SU-DHL-6 (cell line): ENCODE results near the gene LGR6.

ENCODE experiments used
- H2AFZ ChIP-seq: fragments of 200-600 bp; sonication (generic); 2 replicates; pipeline ENCODE4 v1.6.1; 2014; ENCODE audit warnings: low read depth, mild to moderate bottlenecking, moderate library complexity, mixed read lengths, antibody characterized with exemption, low read length; ENCODE audit not compliant: severe bottlenecking
- H3F3A ChIP-seq: fragments of 200-600 bp; shearing (Covaris generic); 2 replicates; pipeline ENCODE4 v1.6.0; 2016; ENCODE audit warnings: antibody characterized with exemption, mild to moderate bottlenecking; ENCODE audit not compliant: insufficient read depth
- H3K27ac ChIP-seq: fragments of 200-600 bp; sonication (generic); 2 replicates; pipeline ENCODE4 v1.5.1; 2016; ENCODE audit warnings: low read depth, mild to moderate bottlenecking, low read length, moderate library complexity, mixed read lengths
- H3K27me3 ChIP-seq: fragments of 200-600 bp; sonication (generic), shearing (Covaris generic); 2 replicates; pipeline ENCODE4 v1.6.0; 2014; ENCODE audit warnings: mild to moderate bottlenecking, low read length
- H3K36me3 ChIP-seq: fragments of 200-600 bp; sonication (generic); 2 replicates; pipeline ENCODE4 v1.6.1; 2014; ENCODE audit warnings: mild to moderate bottlenecking, low read length, mixed read lengths
- H3K4me2 ChIP-seq: fragments of 300-600, 200-600 bp; shearing (Covaris generic), sonication (generic); 2 replicates; pipeline ENCODE4 v1.6.0; 2014; ENCODE audit warnings: low read length, low read depth, mild to moderate bottlenecking; ENCODE audit not compliant: poor library complexity, severe bottlenecking
- H3K4me3 ChIP-seq: fragments of 200-600 bp; sonication (generic); 2 replicates; pipeline ENCODE4 v1.5.1; 2014; ENCODE audit warnings: antibody characterized with exemption, low read length, mild to moderate bottlenecking, mixed read lengths; ENCODE audit not compliant: insufficient read depth, poor library complexity, severe bottlenecking
- H3K79me2 ChIP-seq: fragments of 200-600 bp; sonication (generic); 2 replicates; pipeline ENCODE4 v1.6.1; 2014; ENCODE audit warnings: mild to moderate bottlenecking, low read length, moderate library complexity; ENCODE audit not compliant: insufficient read depth
- H3K9ac ChIP-seq: fragments of 200-600 bp; sonication (generic); 2 replicates; pipeline ENCODE4 v1.7.0; 2014; ENCODE audit warnings: mild to moderate bottlenecking, low read length
- H3K9me2 ChIP-seq: fragments of 200-600 bp; sonication (generic); replicated peaks from 2 replicates; pipeline ENCODE4 v1.6.1; 2014; ENCODE audit warnings: low read length; ENCODE audit not compliant: insufficient read depth
- H3K9me3 ChIP-seq: fragments of 200-600 bp; sonication (generic); 2 replicates; pipeline ENCODE4 v1.6.1; 2014; ENCODE audit warnings: low read length, mixed read lengths; ENCODE audit not compliant: insufficient read depth
- H4K20me1 ChIP-seq: fragments of 200-600 bp; sonication (generic); 2 replicates; pipeline ENCODE4 v1.6.1; 2014; ENCODE audit warnings: low read depth, mild to moderate bottlenecking, antibody characterized with exemption, low read length, moderate library complexity, mixed read lengths
- EZH2phosphoT487 ChIP-seq: fragments of 200-600 bp; sonication (generic), shearing (Covaris generic); conservative IDR thresholded peaks from 2 replicates; pipeline ENCODE4 v1.6.1; 2018; ENCODE audit warnings: mild to moderate bottlenecking, antibody characterized with exemption, low read length, moderate library complexity, mixed read lengths
- TF ChIP-seq, protein P1 (sequence below): fragments of 200-600 bp; sonication (generic); IDR thresholded peaks from one replicate; pipeline ENCODE4 v1.5.1; 2017; ENCODE audit warnings: antibody characterized with exemption, mild to moderate bottlenecking, low read length, moderate library complexity; ENCODE audit not compliant: insufficient read depth, poor library complexity, severe bottlenecking

Gene LGR6

DNA sequence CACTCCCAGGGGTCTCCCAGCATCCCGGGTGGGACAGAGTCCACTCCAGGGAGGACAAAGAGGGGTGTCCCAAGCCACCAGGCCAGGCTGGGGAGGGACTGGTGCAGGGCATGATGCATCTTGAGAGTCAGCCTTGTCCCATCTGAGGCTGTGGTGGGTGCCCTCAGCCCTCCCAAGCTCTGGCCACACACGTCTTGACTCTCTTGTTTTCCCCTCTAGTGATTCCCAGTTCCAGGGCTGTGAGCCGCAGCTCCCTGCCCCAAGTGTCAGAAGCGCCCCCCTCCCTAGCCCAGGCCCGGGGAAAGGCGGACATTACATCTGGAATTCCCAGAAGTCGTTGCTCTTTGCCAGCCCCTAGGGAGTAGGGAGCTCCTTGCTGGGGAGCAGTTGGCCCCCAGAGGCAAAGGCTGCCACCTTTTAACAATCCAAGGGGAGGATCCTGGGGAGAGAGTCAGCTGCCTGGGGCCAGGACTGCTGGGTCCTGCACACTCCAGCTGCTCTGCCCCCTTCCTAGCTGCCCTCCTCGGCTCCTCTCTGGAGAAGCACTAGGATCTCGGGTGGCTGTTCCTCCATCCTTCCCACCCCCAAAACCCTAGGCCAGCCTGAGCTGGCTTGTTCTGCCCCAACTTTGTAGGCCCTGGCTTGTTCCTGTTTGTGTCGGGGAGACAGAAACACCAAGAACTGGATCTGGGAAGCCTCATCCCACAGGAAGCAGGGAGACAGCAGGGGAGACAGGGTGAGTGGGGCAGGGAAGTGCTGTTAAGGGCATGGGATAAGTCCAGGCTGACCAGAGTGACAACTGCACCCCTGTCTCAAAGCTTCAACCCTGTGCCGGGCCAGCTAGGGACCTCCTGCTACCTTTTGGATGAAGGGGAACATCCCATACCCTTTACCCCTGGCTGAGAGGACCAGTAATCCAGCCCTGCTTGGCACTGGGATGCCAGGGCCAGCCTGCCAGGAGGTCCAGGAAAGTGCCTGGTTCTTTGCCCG, 30.0 kb upstream of the LGR6 start:
- Histone ChIP-seq H3K9me2 (no peaks in the 10 kb centered on the region), H2AFZ (no peak overlapping the region), H3K36me3 (no peaks in the 10 kb centered on the region), H3K27me3 (no peaks in the 10 kb centered on the region), H3K9ac (no peak overlapping the region), H4K20me1 (no peaks in the 10 kb centered on the region), H3F3A (no peaks in the 10 kb centered on the region; the same call in 1 of the 2 replicates), H3K9me3 (no peaks in the 10 kb centered on the region), H3K4me2 (no peak overlapping the region), H3K79me2 (peaks cover 10% of the 10 kb centered on the region; the same call in 1 of the 2 replicates), H3K4me3 (no peak overlapping the region), H3K27ac (no peak overlapping the region)
- no peak for TF ChIP-seq EZH2phosphoT487
- TF ChIP-seq, protein P1, sequence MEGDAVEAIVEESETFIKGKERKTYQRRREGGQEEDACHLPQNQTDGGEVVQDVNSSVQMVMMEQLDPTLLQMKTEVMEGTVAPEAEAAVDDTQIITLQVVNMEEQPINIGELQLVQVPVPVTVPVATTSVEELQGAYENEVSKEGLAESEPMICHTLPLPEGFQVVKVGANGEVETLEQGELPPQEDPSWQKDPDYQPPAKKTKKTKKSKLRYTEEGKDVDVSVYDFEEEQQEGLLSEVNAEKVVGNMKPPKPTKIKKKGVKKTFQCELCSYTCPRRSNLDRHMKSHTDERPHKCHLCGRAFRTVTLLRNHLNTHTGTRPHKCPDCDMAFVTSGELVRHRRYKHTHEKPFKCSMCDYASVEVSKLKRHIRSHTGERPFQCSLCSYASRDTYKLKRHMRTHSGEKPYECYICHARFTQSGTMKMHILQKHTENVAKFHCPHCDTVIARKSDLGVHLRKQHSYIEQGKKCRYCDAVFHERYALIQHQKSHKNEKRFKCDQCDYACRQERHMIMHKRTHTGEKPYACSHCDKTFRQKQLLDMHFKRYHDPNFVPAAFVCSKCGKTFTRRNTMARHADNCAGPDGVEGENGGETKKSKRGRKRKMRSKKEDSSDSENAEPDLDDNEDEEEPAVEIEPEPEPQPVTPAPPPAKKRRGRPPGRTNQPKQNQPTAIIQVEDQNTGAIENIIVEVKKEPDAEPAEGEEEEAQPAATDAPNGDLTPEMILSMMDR: no peak

DNA sequence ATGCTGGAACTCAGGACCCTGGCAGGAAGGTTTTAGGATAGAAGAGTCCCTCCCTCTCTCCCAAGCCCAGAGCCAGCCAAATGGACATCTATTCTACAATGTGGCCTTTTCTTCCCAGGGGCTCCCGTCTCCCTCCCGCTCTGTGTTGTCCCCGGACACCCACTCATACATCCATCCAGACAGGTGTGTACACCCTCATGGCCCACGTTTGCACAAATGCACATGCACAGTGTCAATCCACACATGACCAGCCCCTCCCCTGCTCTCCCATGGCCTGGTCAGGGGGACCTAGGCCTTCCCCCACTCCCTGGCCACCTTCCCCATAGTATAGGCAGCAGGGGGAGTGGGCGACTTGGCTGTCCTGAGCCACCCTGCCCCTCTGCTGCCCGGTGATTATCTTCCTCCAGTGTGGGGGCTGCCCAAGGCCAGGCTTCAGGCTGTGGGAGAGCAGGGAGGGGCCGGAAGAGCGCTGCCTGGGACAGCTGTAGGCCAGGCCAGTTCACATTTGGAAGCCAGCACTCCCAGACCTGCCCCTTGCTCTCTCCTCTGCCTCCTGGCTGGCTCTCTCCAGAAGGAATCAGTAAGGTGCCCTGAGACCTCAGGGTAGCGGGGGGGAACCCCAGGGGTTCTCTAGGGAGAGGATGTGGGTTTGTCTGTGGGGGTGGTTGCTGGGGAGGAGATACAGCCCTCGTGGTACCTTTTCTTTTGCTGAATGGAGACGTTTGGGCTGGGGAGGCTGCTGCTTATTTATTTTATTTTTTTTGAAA, 29.1 kb upstream of the LGR6 start:
- no peak overlapping the region for H3K27ac ChIP-seq
- H3K9ac ChIP-seq: no peak overlapping the region; the same call in 1 of the 2 replicates
- no peaks in the 10 kb centered on the region for H4K20me1 ChIP-seq
- no peaks in the 10 kb centered on the region for H3K27me3 ChIP-seq
- H3K4me2 ChIP-seq: peak overlapping the region; percentile 29
- no peaks in the 10 kb centered on the region for H3K9me2 ChIP-seq
- no peaks in the 10 kb centered on the region for H3K9me3 ChIP-seq
- H3K36me3 ChIP-seq: no peaks in the 10 kb centered on the region
- TF ChIP-seq, protein P1: no peak
- TF ChIP-seq EZH2phosphoT487: no peak
- H3F3A ChIP-seq: no peaks in the 10 kb centered on the region; the same call in 1 of the 2 replicates
- no peak overlapping the region for H2AFZ ChIP-seq
- no peak overlapping the region for H3K4me3 ChIP-seq
- H3K79me2 ChIP-seq: 0 out of 2 replicates have a peak, but pooled peaks cover 2% of the 10 kb centered on the region

DNA sequence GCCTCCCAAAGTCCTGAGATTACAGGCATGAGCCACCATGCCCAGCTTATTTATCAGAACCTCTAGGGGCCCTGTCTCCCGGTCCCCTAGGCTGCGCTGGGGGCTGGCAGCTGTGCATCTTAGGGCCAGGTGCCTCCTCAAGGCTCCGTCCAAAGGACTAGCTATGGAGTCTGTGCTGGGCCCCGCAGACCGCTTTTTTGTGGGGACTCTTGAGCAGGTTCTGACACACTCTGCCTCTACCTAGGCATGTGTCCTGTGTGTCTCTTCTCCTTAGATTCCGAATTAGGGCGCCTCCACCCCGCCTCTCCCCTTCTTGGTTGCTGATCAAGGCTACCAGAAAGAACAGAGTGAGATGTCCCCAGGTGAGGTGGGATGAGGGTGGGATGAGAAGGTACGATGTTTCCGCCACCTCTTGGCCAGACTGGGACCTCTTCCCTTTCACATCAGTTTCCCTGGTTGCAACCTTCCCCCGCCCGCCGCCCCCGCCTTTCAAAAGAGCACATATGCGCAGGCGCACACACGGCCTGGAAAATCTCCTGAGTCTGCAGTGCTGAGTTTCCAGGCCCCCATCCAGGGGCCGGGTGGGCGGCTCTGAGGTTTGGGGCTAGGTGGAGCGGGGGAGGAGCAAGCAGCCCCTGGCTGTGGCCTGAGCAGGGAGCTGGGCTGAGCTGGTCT, 28.2 kb upstream of the LGR6 start:
- no peaks in the 10 kb centered on the region for H3K9me3 ChIP-seq
- H3K4me3 ChIP-seq: no peak overlapping the region
- H3K9me2 ChIP-seq: no peaks in the 10 kb centered on the region
- H3K4me2 ChIP-seq: peak overlapping the region; percentile 29
- H3K27ac ChIP-seq: no peak overlapping the region
- H3K9ac ChIP-seq: no peak overlapping the region; the same call in 1 of the 2 replicates
- H3F3A ChIP-seq: no peaks in the 10 kb centered on the region; the same call in 1 of the 2 replicates
- H2AFZ ChIP-seq: no peak overlapping the region
- no peak for TF ChIP-seq EZH2phosphoT487
- TF ChIP-seq, protein P1: no peak
- no peaks in the 10 kb centered on the region for H3K79me2 ChIP-seq
- H3K36me3 ChIP-seq: no peaks in the 10 kb centered on the region
- H4K20me1 ChIP-seq: no peaks in the 10 kb centered on the region
- no peaks in the 10 kb centered on the region for H3K27me3 ChIP-seq
